Left lung (tissue), 10 donors: ENCODE data around the gene TTC16. TPM values are rescaled to one million over a fixed set of nuclear protein-coding genes. Genes with fewer than 3 reads are reported as not detected.

Experiments used
- ATAC-seq: fragments of 200-7000 bp; cut with Tn5 transposase; one replicate; pipeline ENCODE4 v1.9.1; 2020; ENCODE audit warnings: moderate library complexity
- DNase-seq, 4 donors: peaks; one replicate each; pipeline ENCODE4 v3.0.0-alpha.2; 2013 to 2020
- H3K27ac ChIP-seq, 2 donors: fragments of 200-600 bp; sonication (generic) in 1 of 2; one replicate each; pipeline versions ENCODE4 v1.5.0 to v1.8.0; 2020 to 2021
- H3K27me3 ChIP-seq, 2 donors: fragments of 200-600 bp; sonication (generic) in 1 of 2; one replicate each; pipeline versions ENCODE4 v1.5.0 to v1.8.0; 2020 to 2021
- H3K36me3 ChIP-seq, 2 donors: fragments of 200-600 bp; sonication (generic) in 1 of 2; one replicate each; pipeline versions ENCODE4 v1.5.0 to v1.8.0; 2020 to 2021
- H3K4me1 ChIP-seq, 2 donors: fragments of 200-600 bp; one replicate each; pipeline ENCODE4 v1.8.0; 2021
- H3K4me3 ChIP-seq, 2 donors: fragments of 200-600 bp; sonication (generic) in 1 of 2; one replicate each; pipeline versions ENCODE4 v1.5.0 to v1.8.0; 2020 to 2021; ENCODE audit warnings: mild to moderate bottlenecking in 1 of 2
- H3K9me3 ChIP-seq, 2 donors: fragments of 200-600 bp; sonication (generic) in 1 of 2; one replicate each; pipeline versions ENCODE4 v1.5.0 to v1.8.0; 2020 to 2021
- intact Hi-C, 2 donors: fragments of 100-400 bp; cut with DNase I; formaldehyde crosslinking; loops; one replicate each; pipeline versions ENCODE4 v1.11.2 to v1.14.2; 2022
- polyA plus RNA-seq, 6 donors: library from polyadenylated mRNA; unstranded; fragments of 120-200 nt; gene quantifications; one replicate each; pipeline ENCODE4 v1.2.1, GENCODE V29; 2013; ENCODE audit not compliant: insufficient read length in 6 of 6
- total RNA-seq, 2 donors: library from RNA; stranded (reverse); fragmentation: NEBNext Ultra II Directional; extraction: Animal tissue kit (Norgen Biotek cat#: 25700); gene quantifications; one replicate each; pipeline ENCODE4 v1.2.1, GENCODE V29; 2021
- TF ChIP-seq, protein P1 (sequence below), 2 donors: fragments of 200-600 bp; sonication (generic) in 1 of 2; IDR thresholded peaks; one replicate each; pipeline versions ENCODE4 v1.5.0 to v1.8.0; 2021; ENCODE audit warnings: antibody characterized with exemption in 2 of 2
- donor health status: DM: no; HTN: yes; CAD: no.
- donor health status: DM: no; HTN: no; CAD: no.

TTC16 gene
- total and polyA plus RNA-seq, 8 donors: 0.15 to 1.4 (median 0.78) TPM

DNA sequence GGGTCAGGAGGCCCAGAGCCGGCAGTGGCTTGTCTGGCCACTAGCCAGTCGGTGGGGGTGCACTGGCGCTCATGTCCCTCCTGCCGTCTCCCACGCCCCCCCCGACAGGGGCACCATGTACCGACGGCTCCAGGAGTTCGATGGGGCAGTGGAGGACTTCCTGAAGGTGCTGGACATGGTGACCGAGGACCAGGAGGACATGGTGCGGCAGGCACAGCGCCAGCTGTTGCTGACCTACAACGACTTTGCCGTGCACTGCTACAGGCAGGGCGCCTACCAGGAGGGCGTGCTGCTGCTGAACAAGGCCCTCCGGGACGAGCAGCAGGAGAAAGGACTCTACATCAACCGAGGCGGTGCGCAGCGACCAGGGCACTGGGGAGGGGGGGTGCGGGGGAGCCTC, 8.1 kb downstream of the TTC16 start:
- DNase-seq: no peak
- H3K27ac ChIP-seq: no peak overlapping the region
- intact Hi-C loops: no loop called here

GRCh38 chr9:127726871-127727270, 11.0 kb downstream of the TTC16 start:
- Histone ChIP-seq H3K27ac (no peak overlapping the region), H3K4me3 (no peak overlapping the region), H3K36me3 (peaks cover 0 to 17% of the 10 kb centered on the region in 2 donors), H3K9me3 (no peaks in the 10 kb centered on the region), H3K27me3 (no peaks in the 10 kb centered on the region), H3K4me1 (peaks cover 3 to 8% of the 10 kb centered on the region in 2 donors)
- ATAC-seq (no peak), DNase-seq (no peak)
- intact Hi-C loops: no loop called here
- TF ChIP-seq, protein P1, sequence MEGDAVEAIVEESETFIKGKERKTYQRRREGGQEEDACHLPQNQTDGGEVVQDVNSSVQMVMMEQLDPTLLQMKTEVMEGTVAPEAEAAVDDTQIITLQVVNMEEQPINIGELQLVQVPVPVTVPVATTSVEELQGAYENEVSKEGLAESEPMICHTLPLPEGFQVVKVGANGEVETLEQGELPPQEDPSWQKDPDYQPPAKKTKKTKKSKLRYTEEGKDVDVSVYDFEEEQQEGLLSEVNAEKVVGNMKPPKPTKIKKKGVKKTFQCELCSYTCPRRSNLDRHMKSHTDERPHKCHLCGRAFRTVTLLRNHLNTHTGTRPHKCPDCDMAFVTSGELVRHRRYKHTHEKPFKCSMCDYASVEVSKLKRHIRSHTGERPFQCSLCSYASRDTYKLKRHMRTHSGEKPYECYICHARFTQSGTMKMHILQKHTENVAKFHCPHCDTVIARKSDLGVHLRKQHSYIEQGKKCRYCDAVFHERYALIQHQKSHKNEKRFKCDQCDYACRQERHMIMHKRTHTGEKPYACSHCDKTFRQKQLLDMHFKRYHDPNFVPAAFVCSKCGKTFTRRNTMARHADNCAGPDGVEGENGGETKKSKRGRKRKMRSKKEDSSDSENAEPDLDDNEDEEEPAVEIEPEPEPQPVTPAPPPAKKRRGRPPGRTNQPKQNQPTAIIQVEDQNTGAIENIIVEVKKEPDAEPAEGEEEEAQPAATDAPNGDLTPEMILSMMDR (IDR thresholded peaks at IDR 0.05): no peak

More for the DNA sequence above, 8.1 kb downstream of the TTC16 start:
- H3K4me3 ChIP-seq: no peak overlapping the region
- H3K36me3 ChIP-seq: no peaks in the 10 kb centered on the region
- no peaks in the 10 kb centered on the region for H3K9me3 ChIP-seq
- no peaks in the 10 kb centered on the region for H3K27me3 ChIP-seq
- TF ChIP-seq, protein P1 (IDR thresholded peaks at IDR 0.05): no peak
- ATAC-seq: peak; percentile 75
- H3K4me1 ChIP-seq: peaks cover 3 to 8% of the 10 kb centered on the region in 2 donors

DNA sequence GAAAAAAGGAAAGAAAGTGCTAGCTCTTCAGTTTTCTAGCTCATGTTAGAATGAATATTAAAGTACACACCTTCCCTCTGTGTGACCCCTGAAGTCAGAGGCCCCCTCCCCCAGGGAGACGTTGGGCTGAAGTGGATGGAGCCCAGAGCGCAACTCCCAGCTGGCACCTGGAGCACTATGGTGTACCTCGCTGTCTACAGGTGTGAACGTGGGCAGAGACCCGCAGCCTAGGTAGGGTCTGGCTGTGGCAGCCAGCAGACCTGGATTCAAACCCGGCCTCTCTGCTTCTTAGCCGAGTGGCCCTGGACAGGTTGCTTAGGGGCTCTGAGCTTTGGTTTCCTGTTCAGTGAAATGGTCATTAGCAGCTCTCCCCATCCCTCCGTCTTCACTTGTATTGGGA, 12.9 kb downstream of the TTC16 start:
- no peak overlapping the region for H3K27ac ChIP-seq
- ATAC-seq: no peak
- H3K27me3 ChIP-seq: no peaks in the 10 kb centered on the region
- H3K4me1 ChIP-seq: peaks cover 3 to 16% of the 10 kb centered on the region in 2 donors
- intact Hi-C loops: no loop called here
- H3K4me3 ChIP-seq: no peak overlapping the region
- H3K9me3 ChIP-seq: no peaks in the 10 kb centered on the region
- peaks cover 0 to 30% of the 10 kb centered on the region in 2 donors for H3K36me3 ChIP-seq
- no peak for DNase-seq
- TF ChIP-seq, protein P1 (IDR thresholded peaks at IDR 0.05): no peak

- no peak overlapping the region for H3K4me3 ChIP-seq
- TF ChIP-seq, protein P1 (IDR thresholded peaks at IDR 0.05): no peak
- no peaks in the 10 kb centered on the region for H3K27me3 ChIP-seq
- ATAC-seq (no peak), DNase-seq (no peak)
- intact Hi-C loops: loop anchor here in 1 of 2 donors (5.0 kb wide), 1 partner anchor 137 kb away; no protein-coding TSS in a partner anchor
- H3K36me3 ChIP-seq: peaks cover 0 to 30% of the 10 kb centered on the region in 2 donors
- H3K4me1 ChIP-seq: peaks cover 9 to 21% of the 10 kb centered on the region in 2 donors
- no peak overlapping the region for H3K27ac ChIP-seq
- no peaks in the 10 kb centered on the region for H3K9me3 ChIP-seq
Measured at GRCh38 chr9:127729522-127730256, 13.8 kb downstream of the TTC16 start.

DNA sequence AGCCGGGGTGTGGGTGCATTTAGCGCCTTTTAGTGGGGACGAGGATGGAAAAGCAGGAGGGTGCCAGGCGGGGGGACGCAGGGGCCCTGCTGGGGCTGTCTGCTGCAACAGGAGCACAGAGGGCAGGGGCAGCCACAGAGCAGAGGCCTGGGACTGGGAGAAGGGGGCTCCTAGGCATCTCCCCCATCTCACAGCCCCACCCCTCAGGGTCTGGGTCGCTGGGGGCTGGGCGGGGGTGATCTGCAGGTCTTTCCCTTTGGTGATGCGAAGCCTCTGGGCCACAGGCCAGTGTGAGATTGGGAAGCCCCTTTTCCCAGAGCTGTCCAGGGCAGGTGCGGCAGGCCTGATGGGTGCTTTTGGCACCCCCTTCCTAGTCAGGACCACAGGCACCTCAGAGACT, 14.4 kb downstream of the TTC16 start:
- H3K9me3 ChIP-seq: no peaks in the 10 kb centered on the region
- intact Hi-C loops: loop anchor here in 1 of 2 donors (5.0 kb wide), 1 partner anchor 138 kb away; no protein-coding TSS in a partner anchor
- H3K36me3 ChIP-seq: peaks cover 0 to 30% of the 10 kb centered on the region in 2 donors
- DNase-seq: no peak
- no peaks in the 10 kb centered on the region for H3K27me3 ChIP-seq
- H3K4me3 ChIP-seq: no peak overlapping the region
- no peak overlapping the region for H3K27ac ChIP-seq
- TF ChIP-seq, protein P1 (IDR thresholded peaks at IDR 0.05): no peak
- ATAC-seq: no peak
- peaks cover 6 to 18% of the 10 kb centered on the region in 2 donors for H3K4me1 ChIP-seq
